RPMI7951 (cell line): ENCODE results near the gene ATXN7L3B. TPM values are rescaled to one million over a fixed set of nuclear protein-coding genes. Genes with fewer than 3 reads are reported as not detected.
"Not testable (repeated sequence)": the region's sequence is repeated elsewhere in the genome, so short reads cannot be mapped to it uniquely, and the experiment has no call there.

Experiments used
- DNase-seq: peaks from one replicate; pipeline ENCODE4 v3.0.0-alpha.2; 2012; ENCODE audit warnings: low read depth
- total RNA-seq: library from RNA; depleted of rRNA; stranded (reverse); fragments of >200 nt; shearing (Covaris generic); gene quantifications from 2 replicates; pipeline ENCODE4 v1.2.3, GENCODE V29; 2014; rRNA removed

ATXN7L3B gene
- total RNA-seq, result 9.6 and 11.7 TPM in 2 replicates

DNA sequence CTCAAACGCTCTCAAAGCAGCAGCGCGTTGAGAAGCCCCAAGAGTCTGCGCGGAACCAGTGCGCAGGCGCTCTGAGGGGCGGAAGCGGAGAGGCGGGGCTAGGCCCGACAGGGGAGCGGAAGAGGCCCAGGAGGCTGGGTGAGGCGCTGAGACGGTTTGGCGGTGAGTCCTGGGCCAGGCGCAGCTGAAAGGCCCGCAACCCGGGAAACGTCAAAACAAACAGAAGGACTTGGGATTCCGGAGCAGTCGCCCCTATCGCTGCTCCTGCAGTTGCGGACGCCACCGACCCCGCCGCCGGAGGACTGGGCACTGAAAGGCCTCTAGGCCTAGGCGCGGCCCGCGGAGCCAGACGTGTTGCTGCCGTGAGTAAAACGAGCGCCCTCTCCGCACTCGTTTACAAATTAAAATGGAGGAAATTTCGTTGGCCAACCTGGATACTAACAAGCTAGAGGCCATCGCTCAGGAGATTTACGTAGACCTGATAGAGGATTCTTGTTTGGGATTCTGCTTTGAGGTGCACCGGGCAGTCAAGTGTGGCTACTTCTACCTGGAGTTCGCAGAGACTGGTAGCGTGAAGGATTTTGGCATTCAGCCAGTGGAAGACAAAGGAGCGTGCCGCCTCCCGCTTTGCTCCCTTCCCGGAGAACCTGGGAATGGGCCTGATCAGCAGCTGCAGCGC is at the start of gene ATXN7L3B:
Gene ATXN7L3B (plus strand): TSS at position 129 of the 679 bp plus-strand sequence. CDS start 278 bp downstream, at position 407.
- peak; percentile 90 for DNase-seq

DNA sequence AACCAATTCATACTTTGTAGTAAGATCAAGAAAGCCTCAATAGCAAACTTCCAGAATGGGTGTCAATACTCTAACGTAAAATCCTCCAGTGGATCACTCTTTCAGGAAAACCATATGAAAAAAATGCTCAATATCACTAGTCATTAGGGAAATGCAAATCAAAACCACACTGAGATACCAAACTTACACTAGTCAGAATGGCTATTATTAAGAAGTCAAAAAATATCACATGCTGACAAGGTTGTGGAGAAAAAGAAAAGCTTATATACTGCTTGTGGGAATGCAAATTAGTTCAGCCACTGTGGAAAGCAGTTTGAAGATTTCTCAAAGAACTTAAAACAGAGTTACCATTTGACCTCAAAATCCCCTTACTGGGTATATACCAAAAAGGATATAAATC is 49.5 kb upstream of the ATXN7L3B start:
- DNase-seq, result no peak

DNA sequence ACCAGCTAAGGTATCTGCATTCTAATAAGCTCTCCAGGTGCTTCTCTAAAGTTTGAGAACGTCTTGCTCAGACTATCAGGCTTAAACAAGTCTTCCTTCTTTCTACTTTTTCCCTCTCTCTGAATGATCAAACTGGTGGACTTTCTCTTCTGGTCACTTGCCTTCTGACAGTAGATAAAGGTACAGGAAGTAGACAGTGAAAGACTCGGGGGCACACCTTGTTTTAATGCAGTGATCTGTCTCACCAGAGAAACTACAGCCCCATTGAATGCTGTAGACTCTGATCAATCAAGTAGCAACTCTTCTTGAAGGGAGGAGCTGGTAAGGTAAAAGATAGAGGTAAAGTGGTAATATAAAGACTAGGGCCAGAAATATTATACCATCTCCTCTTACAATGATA is 48.1 kb upstream of the ATXN7L3B start:
- no peak for DNase-seq

DNA sequence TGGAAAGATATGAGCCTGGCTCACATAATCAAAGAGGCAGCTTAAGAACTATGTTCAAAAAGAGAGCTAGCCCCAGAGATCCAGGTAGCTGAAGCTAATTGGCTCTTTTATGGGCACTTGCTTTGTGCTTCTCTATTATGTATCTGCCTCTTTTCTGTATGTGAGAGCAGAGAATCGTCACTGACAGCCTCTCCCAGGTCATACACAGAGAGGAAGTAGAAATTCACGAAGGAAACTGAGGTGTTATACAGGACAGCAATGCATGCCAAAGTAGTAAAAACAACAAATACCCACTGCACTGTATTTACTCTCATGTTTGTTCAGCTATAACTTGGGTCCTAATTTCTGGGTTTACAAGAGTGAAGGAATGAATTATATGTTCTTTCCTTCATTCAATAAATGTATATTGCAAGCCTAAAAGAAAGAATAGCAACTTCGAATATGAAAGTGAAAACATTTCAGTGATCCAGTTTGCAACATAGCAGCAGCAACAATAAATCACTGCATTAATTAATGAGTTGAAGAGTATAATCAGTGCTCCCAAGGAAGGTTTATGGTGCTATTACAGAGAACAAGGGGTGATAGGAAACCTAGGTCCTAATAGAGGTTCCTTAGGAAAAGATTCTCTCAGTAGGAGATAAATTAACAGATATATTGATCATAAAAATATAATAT is 47.1 kb upstream of the ATXN7L3B start:
- no peak for DNase-seq

DNA sequence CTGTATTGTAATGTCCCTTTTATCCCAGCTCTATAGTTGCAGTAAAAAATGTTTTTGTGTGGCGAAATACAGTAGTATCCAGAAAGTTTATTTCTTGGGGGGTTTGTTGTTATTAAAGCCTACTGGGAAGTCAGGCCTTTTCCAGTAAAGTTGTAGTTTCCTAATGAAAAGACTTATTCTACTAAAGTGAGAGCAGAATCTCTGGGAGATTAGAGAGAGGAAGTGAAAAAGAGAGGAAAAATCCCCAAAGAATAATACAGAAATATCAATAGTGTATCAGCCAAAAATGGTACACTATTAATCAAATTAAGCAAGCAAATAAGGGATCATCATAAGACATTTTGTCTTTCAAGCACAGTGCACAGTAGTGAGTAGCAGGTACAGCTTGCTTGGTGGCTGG is 46.3 kb upstream of the ATXN7L3B start:
- DNase-seq, result no peak

- DNase-seq, result no peak
Measured at GRCh38 chr12:74499192-74499591, 38.4 kb upstream of the ATXN7L3B start.

- DNase-seq, result not testable (repeated sequence)
Measured at GRCh38 chr12:74508873-74509657, 28.6 kb upstream of the ATXN7L3B start.

DNA sequence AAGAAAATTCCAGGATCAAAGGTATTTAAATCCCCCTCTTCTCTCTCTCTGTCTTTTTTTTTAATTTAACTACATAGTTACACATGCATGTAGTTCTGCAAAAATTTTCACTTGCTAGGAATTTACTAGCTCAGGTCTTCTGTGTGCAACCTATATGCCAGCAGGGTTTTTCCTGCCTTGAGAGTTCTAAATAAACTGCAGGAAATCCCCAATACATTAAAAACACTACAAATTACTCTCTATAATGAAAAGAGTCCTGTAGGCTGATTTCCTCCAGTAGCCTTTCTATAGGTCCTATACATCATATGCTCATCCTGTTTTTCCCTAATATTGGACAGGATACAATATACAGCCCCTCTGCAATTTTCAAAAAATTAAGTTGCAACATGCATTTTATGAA is 27.7 kb upstream of the ATXN7L3B start:
- DNase-seq, result no peak

DNA sequence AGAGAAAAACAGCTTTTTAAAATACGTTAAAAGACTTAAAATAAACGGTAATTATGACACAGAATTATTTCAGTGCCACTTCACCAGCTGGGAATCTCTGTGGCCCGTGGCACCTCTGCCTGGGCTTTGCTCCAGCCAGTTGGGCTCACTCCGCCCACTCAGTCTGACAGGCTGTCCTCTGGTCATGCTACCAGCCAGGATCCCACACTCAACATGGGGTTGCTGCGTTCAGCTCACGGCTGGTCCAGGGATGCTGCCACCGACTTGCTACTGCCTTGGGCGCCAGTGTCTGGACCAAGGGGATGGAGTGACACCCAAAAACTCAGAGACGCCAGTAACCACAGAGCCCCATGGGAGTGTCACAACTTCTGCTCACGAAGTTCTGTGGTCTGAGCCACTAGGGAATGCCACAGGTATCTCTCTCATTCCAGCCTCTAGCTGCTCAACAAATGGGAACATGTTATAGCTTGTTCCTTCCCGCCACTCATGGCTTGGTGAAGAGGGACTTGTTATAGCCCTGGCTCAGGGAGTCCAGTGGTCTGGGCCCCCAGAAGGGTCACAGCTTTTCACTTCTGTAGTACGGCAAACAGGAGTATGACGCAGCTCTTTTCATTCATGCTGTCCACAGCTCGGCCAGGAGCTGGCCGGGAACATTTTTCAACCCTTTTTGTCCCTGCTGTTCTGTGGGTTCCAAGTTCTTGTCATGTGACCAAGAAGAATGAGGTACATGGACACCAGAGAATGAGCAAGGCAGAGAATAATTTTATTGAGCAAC is 23.4 kb upstream of the ATXN7L3B start:
- no peak for DNase-seq

GRCh38 chr12:74515849-74516248 is 21.8 kb upstream of the ATXN7L3B start:
- no peak for DNase-seq

- no peak for DNase-seq
Measured at GRCh38 chr12:74526535-74526934, 11.1 kb upstream of the ATXN7L3B start.

GRCh38 chr12:74527491-74527890 is 10.1 kb upstream of the ATXN7L3B start:
- no peak for DNase-seq

DNA sequence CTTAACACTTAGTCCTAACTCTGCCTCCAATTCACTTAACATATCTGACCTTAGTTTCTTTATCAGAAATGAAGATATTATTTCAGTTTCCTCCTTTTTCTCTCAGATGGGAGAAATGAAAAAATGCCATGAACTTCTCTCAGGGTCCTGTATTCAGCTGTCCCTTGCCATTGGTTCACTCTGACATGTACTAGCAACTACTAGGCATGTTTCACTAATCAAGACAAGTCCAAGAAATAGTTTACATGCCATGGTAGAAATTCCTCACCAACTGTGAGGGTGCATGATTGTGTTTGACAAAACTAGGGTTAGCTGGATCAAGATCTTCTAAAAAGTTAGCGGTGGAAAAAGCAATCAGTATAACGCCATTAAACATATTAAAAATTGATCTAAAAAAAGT is 7.0 kb upstream of the ATXN7L3B start:
- no peak for DNase-seq

DNA sequence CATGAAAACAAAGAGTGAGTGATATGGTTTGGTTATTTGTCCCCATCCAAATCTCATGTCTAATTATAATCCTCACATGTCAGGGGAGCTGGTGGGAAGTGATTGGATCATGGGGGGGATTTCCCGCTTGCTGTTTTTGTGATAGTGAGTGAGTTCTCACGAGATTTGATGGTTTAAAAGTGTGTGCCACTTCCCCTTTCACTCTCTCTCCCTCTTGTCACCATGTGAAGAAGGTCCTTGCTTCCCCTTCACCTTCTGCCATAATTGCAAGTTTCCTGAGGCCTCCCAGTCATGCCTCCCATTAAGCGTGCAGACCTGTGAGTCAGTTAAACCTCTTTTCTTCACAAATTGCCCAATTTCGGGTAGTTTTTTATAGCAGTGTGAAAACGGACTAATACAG is 2.1 kb upstream of the ATXN7L3B start:
- no peak for DNase-seq

DNA sequence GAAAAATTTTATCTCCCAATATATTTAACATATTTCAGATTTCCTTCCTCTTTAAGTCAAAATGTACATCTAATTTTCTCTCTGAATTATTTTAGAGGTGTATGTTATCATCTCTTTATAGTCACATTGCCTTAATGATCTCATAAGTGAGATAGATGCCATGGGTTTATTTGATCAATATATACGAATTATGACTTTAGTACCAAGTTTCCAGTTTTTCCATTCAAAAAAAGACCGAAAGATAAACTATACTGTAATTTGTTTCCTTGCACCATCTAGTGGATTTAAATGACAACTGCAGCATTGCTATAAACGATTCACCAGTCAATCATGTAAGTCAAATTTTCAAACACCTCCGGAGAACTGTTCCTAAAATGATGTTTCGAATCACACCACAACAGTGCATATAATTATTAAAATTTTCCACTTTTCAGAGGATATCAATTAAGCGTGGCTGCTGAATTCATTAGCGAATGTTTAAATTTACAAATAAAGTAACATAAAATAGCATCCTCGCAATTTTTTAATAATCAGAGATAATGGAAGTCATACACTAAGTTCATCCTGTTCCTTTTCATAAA is 419 bp upstream of the ATXN7L3B start:
- peak; percentile 71 for DNase-seq

GRCh38 chr12:74538491-74539258 is 1.0 kb downstream of the ATXN7L3B start:
- DNase-seq, result peak; percentile 5

GRCh38 chr12:74539261-74539660 is 1.6 kb downstream of the ATXN7L3B start:
- peak; percentile 14 for DNase-seq

- peak; percentile 1 for DNase-seq
Measured at GRCh38 chr12:74539765-74540526, 2.3 kb downstream of the ATXN7L3B start.

DNA sequence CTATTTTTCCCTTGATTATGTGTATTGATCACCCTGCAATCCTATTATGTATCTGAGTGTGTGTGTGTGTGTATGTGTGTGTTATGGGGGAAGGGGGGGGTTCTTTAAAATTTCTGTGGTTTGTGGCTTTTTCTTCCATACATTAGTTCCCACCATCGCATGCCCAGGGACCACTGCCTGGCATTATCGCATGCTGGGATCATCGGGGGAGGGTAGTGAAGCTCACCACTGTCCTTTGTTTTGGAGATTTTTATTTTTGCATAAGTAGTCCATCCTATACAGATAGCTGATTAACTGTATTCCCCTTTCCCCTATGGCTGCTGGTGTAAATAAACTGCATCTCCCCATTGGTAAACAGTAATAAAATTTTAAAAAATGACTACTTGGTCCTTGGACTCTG is 3.4 kb downstream of the ATXN7L3B start:
- no peak for DNase-seq

DNA sequence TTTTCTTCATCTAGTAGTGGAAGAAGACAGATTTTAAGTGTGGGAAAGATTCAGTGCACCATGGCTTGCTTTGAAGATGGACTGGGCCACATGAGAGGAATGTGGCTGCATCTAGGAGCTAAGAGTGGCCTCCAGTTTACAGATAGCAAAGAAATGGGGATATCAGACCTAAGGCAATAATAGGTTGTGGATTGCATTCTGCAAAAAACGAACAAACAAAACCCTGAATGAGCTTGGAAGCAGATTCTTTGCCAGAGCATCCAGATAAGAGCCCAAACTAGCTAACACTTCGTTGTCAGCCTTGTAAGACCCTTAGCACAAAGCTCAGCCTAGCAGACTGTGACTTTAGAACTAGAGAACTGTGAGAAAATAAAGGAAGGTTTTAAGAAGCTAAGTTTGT is 9.6 kb downstream of the ATXN7L3B start:
- no peak for DNase-seq
